ENCODE data around the gene SCAMP2.

SCAMP2 gene

GRCh38 chr15:74872702-74873035 lies 496 bp downstream of the SCAMP2 start:
- no peak for DNase-seq (ENCODE audit: low spot score)
- no peak for TF ChIP-seq CTCF (IDR thresholded peaks at IDR 0.05; ENCODE audit: borderline replicate concordance, control extremely low read depth, extremely low read depth, insufficient read depth, missing control alignments)
- in situ Hi-C loops (cut with MboI; ENCODE audit: low sequenced_read_pairs, unreplicated experiment): no loop called here

- no peak for DNase-seq (ENCODE audit: low spot score)
- TF ChIP-seq CTCF (IDR thresholded peaks at IDR 0.05; ENCODE audit: borderline replicate concordance, control extremely low read depth, extremely low read depth, insufficient read depth, missing control alignments): no peak
- in situ Hi-C loops (cut with MboI; ENCODE audit: low sequenced_read_pairs, unreplicated experiment): no loop called here
Observed at GRCh38 chr15:74870436-74871215, 2.5 kb downstream of the SCAMP2 start.

- DNase-seq (ENCODE audit: low spot score): peak; percentile 81
- no peak for TF ChIP-seq CTCF (IDR thresholded peaks at IDR 0.05; ENCODE audit: borderline replicate concordance, control extremely low read depth, extremely low read depth, insufficient read depth, missing control alignments)
- in situ Hi-C loops (cut with MboI; ENCODE audit: low sequenced_read_pairs, unreplicated experiment): no loop called here
Observed at GRCh38 chr15:74869726-74870407, 3.3 kb downstream of the SCAMP2 start.

GRCh38 chr15:74869372-74869725 lies 3.8 kb downstream of the SCAMP2 start:
- no peak for TF ChIP-seq CTCF (IDR thresholded peaks at IDR 0.05; ENCODE audit: borderline replicate concordance, control extremely low read depth, extremely low read depth, insufficient read depth, missing control alignments)
- no peak for DNase-seq (ENCODE audit: low spot score)
- in situ Hi-C loops (cut with MboI; ENCODE audit: low sequenced_read_pairs, unreplicated experiment): no loop called here

GRCh38 chr15:74868059-74868458 lies 5.1 kb downstream of the SCAMP2 start:
- no peak for DNase-seq (ENCODE audit: low spot score)
- no peak for TF ChIP-seq CTCF (IDR thresholded peaks at IDR 0.05; ENCODE audit: borderline replicate concordance, control extremely low read depth, extremely low read depth, insufficient read depth, missing control alignments)
- in situ Hi-C loops (cut with MboI; ENCODE audit: low sequenced_read_pairs, unreplicated experiment): no loop called here

- in situ Hi-C loops (cut with MboI; ENCODE audit: low sequenced_read_pairs, unreplicated experiment): no loop called here
- no peak for TF ChIP-seq CTCF (IDR thresholded peaks at IDR 0.05; ENCODE audit: borderline replicate concordance, control extremely low read depth, extremely low read depth, insufficient read depth, missing control alignments)
- DNase-seq (ENCODE audit: low spot score): no peak
Observed at GRCh38 chr15:74867466-74868038, 5.6 kb downstream of the SCAMP2 start.

All from GM13976 (cell line).